ENCODE results near the gene TRPM1. TPM values are rescaled to one million over a fixed set of nuclear protein-coding genes. Genes with fewer than 3 reads are reported as not detected.
A peak's percentile ranks its signal among the peaks of the same experiment; 100 is the strongest.

The TRPM1 gene
- total RNA-seq, 1 donor from 2014 or later = not detected

Small RNA genes within 50 kb of the gene (small RNA-seq; reads per million reads assigned to genes)
- gene MIR211 (0.53 reads per million, percentile 63 among the genes with 10 or more reads in this experiment), gene RNU6-466P (not detected)

Other genes starting within 250 kb of the TRPM1 start
- gene FAN1, start 197.8 kb downstream of the TRPM1 start, total RNA-seq = 26.6 TPM
- gene MTMR10, start 110.1 kb downstream of the TRPM1 start, total RNA-seq = 21.4 TPM
- 20.4 TPM for gene KLF13, start 225.1 kb upstream of the TRPM1 start, total RNA-seq

All from skeletal muscle tissue (tissue), 2 donors.